ENCODE results near the gene GRIN2C.

- TF ChIP-seq CTCF (IDR thresholded peaks at IDR 0.05) = no peak
- TF ChIP-seq POLR2AphosphoS5 (IDR thresholded peaks at IDR 0.05) = no peak
- no peak for TF ChIP-seq POLR2A (IDR thresholded peaks at IDR 0.05)
Observed at GRCh38 chr17:74870512-74870911, 10.8 kb upstream of the GRIN2C start.

All from prostate gland (tissue), 2 donors.